HepG2 (cell line): Measurements from ENCODE around the gene ONECUT2. TPM values are rescaled to one million over a fixed set of nuclear protein-coding genes. Genes with fewer than 3 reads are reported as not detected.

Experiments
- IKZF1 ChIP-seq: fragments of 450-650 bp; IDR thresholded peaks from 2 replicates; pipeline ENCODE4 v1.7.1; 2016
- NFKBIZ ChIP-seq: IDR thresholded peaks from 2 replicates; pipeline ENCODE4 v1.6.1; 2018; ENCODE audit warnings: missing genetic modification reagents, missing compliant biosample characterization
- ZC3H13 ChIP-seq: sonication (generic); formaldehyde crosslinking; IDR thresholded peaks from 2 replicates; pipeline ENCODE4 v1.8.1; 2023; ENCODE audit warnings: mild to moderate bottlenecking, missing genetic modification reagents, moderate library complexity
- ZNF441 ChIP-seq: sonication (generic); formaldehyde crosslinking; IDR thresholded peaks from 2 replicates; pipeline ENCODE4 v1.7.0; 2021; ENCODE audit warnings: missing genetic modification reagents, borderline replicate concordance
- ZNF484 ChIP-seq: sonication (generic); formaldehyde crosslinking; IDR thresholded peaks from 2 replicates; pipeline ENCODE4 v1.5.1; 2020; ENCODE audit warnings: mild to moderate bottlenecking, low read depth, missing genetic modification reagents, borderline replicate concordance
- ZNF678 ChIP-seq: sonication (generic); formaldehyde crosslinking; IDR thresholded peaks from 2 replicates; pipeline ENCODE4 v1.4.0; 2020; ENCODE audit warnings: mild to moderate bottlenecking, missing genetic modification reagents
- ZNF816 ChIP-seq: sonication (generic); formaldehyde crosslinking; IDR thresholded peaks from 2 replicates; pipeline ENCODE4 v1.8.0; 2022; ENCODE audit warnings: missing genetic modification reagents, mild to moderate bottlenecking, borderline replicate concordance
- polyA plus RNA-seq, 8 experiments: library from polyadenylated mRNA; depleted of rRNA in 3 of 8; stranded (reverse) in 7 of 8; unstranded in 1 of 8; fragments of >200 nt; fragmentation: Illumina TruSeq in 4 of 8; extraction: Trizol in 4 of 8; gene quantifications; 2 replicates each; pipeline versions ENCODE4 v1.2.1 to v1.2.3, GENCODE V29; 2011 to 2016; ENCODE audit warnings: low read depth in 4 of 8, missing spikeins in 1 of 8, mixed read lengths in 1 of 8; ENCODE audit not compliant: insufficient read depth in 1 of 8
- total RNA-seq, 5 experiments: library from RNA; depleted of rRNA; stranded (reverse); fragments of >200 nt; fragmentation: Illumina TruSeq; extraction: Trizol; gene quantifications; 2 replicates each; pipeline ENCODE4 v1.2.3, GENCODE V29; 2016; ENCODE audit warnings: low read depth in 1 of 5
- TF ChIP-seq, protein P1 (sequence below): sonication (generic); formaldehyde crosslinking; IDR thresholded peaks from 2 replicates; pipeline ENCODE4 v1.4.0; 2020; ENCODE audit warnings: missing genetic modification reagents

ONECUT2 gene
- total and polyA plus RNA-seq, 2 of the 13 experiments (the other 11 are each of a cell fraction or from before 2014, with no cell fraction given), result 3.0 to 3.2 TPM

DNA sequence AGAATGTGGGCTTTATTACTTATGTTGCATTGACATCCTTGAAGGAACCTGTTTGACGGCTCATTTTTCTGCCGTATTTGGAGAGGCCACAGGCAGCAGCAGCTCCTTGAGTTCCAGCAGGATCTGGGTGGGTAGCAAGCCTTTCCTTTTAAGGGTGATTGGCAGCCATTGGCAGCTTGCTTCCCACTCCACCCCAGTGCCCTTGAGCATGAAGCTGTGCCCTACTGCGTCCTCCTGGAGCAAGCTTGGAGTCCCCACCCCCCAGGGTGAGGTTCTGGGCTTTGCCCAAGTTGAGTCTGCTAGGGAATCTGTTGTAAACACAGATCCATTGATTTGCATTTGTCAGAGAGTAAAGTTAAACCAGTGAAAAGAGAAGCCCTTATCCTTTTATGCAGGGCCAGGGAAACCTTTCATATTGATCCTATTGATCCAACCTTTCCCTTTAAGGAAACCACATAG lies 9.2 kb downstream of the ONECUT2 start (continued):
- TF ChIP-seq ZNF816 (CRISPR knock-in tag), result no peak
- no peak for TF ChIP-seq ZNF441 (CRISPR knock-in tag)
- no peak for TF ChIP-seq ZC3H13 (CRISPR knock-in tag)
- TF ChIP-seq ZNF678 (CRISPR knock-in tag), result no peak
- no peak for TF ChIP-seq IKZF1
- no peak for TF ChIP-seq NFKBIZ
- no peak for TF ChIP-seq ZNF484
- TF ChIP-seq, protein P1, sequence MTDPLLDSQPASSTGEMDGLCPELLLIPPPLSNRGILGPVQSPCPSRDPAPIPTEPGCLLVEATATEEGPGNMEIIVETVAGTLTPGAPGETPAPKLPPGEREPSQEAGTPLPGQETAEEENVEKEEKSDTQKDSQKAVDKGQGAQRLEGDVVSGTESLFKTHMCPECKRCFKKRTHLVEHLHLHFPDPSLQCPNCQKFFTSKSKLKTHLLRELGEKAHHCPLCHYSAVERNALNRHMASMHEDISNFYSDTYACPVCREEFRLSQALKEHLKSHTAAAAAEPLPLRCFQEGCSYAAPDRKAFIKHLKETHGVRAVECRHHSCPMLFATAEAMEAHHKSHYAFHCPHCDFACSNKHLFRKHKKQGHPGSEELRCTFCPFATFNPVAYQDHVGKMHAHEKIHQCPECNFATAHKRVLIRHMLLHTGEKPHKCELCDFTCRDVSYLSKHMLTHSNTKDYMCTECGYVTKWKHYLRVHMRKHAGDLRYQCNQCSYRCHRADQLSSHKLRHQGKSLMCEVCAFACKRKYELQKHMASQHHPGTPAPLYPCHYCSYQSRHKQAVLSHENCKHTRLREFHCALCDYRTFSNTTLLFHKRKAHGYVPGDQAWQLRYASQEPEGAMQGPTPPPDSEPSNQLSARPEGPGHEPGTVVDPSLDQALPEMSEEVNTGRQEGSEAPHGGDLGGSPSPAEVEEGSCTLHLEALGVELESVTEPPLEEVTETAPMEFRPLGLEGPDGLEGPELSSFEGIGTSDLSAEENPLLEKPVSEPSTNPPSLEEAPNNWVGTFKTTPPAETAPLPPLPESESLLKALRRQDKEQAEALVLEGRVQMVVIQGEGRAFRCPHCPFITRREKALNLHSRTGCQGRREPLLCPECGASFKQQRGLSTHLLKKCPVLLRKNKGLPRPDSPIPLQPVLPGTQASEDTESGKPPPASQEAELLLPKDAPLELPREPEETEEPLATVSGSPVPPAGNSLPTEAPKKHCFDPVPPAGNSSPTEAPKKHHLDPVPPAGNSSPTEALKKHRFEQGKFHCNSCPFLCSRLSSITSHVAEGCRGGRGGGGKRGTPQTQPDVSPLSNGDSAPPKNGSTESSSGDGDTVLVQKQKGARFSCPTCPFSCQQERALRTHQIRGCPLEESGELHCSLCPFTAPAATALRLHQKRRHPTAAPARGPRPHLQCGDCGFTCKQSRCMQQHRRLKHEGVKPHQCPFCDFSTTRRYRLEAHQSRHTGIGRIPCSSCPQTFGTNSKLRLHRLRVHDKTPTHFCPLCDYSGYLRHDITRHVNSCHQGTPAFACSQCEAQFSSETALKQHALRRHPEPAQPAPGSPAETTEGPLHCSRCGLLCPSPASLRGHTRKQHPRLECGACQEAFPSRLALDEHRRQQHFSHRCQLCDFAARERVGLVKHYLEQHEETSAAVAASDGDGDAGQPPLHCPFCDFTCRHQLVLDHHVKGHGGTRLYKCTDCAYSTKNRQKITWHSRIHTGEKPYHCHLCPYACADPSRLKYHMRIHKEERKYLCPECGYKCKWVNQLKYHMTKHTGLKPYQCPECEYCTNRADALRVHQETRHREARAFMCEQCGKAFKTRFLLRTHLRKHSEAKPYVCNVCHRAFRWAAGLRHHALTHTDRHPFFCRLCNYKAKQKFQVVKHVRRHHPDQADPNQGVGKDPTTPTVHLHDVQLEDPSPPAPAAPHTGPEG (CRISPR knock-in tag), result no peak
